ENCODE data around the gene TMEM184A. TPM values are rescaled to one million over a fixed set of nuclear protein-coding genes. Genes with fewer than 3 reads are reported as not detected.

TMEM184A gene
- total RNA-seq, 4 donors from 2014 or later: 0.55 to 3.3 (median 1.3) TPM

- H3K27me3 ChIP-seq: no peaks in the 10 kb centered on the region
- intact Hi-C loops (cut with DNase I; ENCODE audit: low total_unique reads) (loop anchor here (2.0 kb wide), 2 partner anchors 21 to 45 kb away; no protein-coding TSS in a partner anchor), in situ Hi-C loops (cut with MboI; ENCODE audit: low sequenced_read_pairs in 4 of 4) (no loop called here)
- no peak overlapping the region for H3K4me3 ChIP-seq
- H3K4me1 ChIP-seq: peaks cover 12 to 17% of the 10 kb centered on the region in 2 donors
- DNase-seq (no peak), ATAC-seq (no peak)
- TF ChIP-seq POLR2A (IDR thresholded peaks at IDR 0.05): no peak
- no peak for TF ChIP-seq CTCF (IDR thresholded peaks at IDR 0.05 in 4 of 5, conservative IDR thresholded peaks at IDR 0.05 in 1 of 5)
- no peaks in the 10 kb centered on the region for H3K9me3 ChIP-seq
- H3K36me3 ChIP-seq: no peaks in the 10 kb centered on the region
- no peak overlapping the region for H3K27ac ChIP-seq
Measured at GRCh38 chr7:1557771-1558170, 1.8 kb upstream of the TMEM184A start.

- no peak for TF ChIP-seq POLR2A (IDR thresholded peaks at IDR 0.05)
- no peak for TF ChIP-seq CTCF (IDR thresholded peaks at IDR 0.05 in 4 of 5, conservative IDR thresholded peaks at IDR 0.05 in 1 of 5)
- intact Hi-C loops (cut with DNase I; ENCODE audit: low total_unique reads): loop anchor here (2.0 kb wide), 2 partner anchors 20 to 44 kb away; no protein-coding TSS in a partner anchor
Measured at GRCh38 chr7:1557006-1557405, 1.0 kb upstream of the TMEM184A start.

GRCh38 chr7:1555046-1555812 lies 776 bp downstream of the TMEM184A start:
- no peaks in the 10 kb centered on the region for H3K36me3 ChIP-seq
- DNase-seq: peak in 1 of 2 donors; percentile 78
- peak overlapping the region in 1 of 4 donors; percentile 10 for H3K4me3 ChIP-seq
- peak in 1 of 2 donors; percentile 11 for TF ChIP-seq POLR2A (IDR thresholded peaks at IDR 0.05)
- TF ChIP-seq CTCF (IDR thresholded peaks at IDR 0.05 in 4 of 5, conservative IDR thresholded peaks at IDR 0.05 in 1 of 5): no peak
- ATAC-seq: peak; percentile 48 to 69
- intact Hi-C loops (cut with DNase I; ENCODE audit: low total_unique reads) (no loop called here), in situ Hi-C loops (cut with MboI; ENCODE audit: low sequenced_read_pairs in 4 of 4) (no loop called here)
- peak overlapping the region; percentile 75 to 90 (median 84) for H3K27ac ChIP-seq
- H3K27me3 ChIP-seq: no peaks in the 10 kb centered on the region
- peaks cover 12 to 17% of the 10 kb centered on the region in 2 donors for H3K4me1 ChIP-seq
- no peaks in the 10 kb centered on the region for H3K9me3 ChIP-seq

More at GRCh38 chr7:1557006-1557405, 1.0 kb upstream of the TMEM184A start:
- in situ Hi-C loops (cut with MboI; ENCODE audit: low sequenced_read_pairs in 4 of 4): no loop called here
- H3K27me3 ChIP-seq: no peaks in the 10 kb centered on the region
- H3K4me1 ChIP-seq: peaks cover 12 to 17% of the 10 kb centered on the region in 2 donors
- no peak overlapping the region for H3K27ac ChIP-seq
- no peaks in the 10 kb centered on the region for H3K36me3 ChIP-seq
- H3K9me3 ChIP-seq: no peaks in the 10 kb centered on the region
- no peak for ATAC-seq
- no peak for DNase-seq
- H3K4me3 ChIP-seq: no peak overlapping the region

- Histone ChIP-seq H3K27me3 (no peaks in the 10 kb centered on the region), H3K9me3 (no peaks in the 10 kb centered on the region), H3K4me3 (no peak overlapping the region), H3K4me1 (peaks cover 12 to 17% of the 10 kb centered on the region in 2 donors), H3K36me3 (no peaks in the 10 kb centered on the region), H3K27ac (peak overlapping the region; percentile 75 to 90 (median 84))
- in situ Hi-C loops (cut with MboI; ENCODE audit: low sequenced_read_pairs in 4 of 4): no loop called here
- intact Hi-C loops (cut with DNase I; ENCODE audit: low total_unique reads): no loop called here
- TF ChIP-seq POLR2A (IDR thresholded peaks at IDR 0.05): no peak
- TF ChIP-seq CTCF (IDR thresholded peaks at IDR 0.05 in 4 of 5, conservative IDR thresholded peaks at IDR 0.05 in 1 of 5): no peak
- peak in 1 of 2 donors; percentile 14 for DNase-seq
- no peak for ATAC-seq
Measured at GRCh38 chr7:1554333-1555045, 1.5 kb downstream of the TMEM184A start.
